Omental fat pad (tissue), 4 donors: Measurements from ENCODE around the gene IMMT. TPM values are rescaled to one million over a fixed set of nuclear protein-coding genes. Genes with fewer than 3 reads are reported as not detected.

Experiments used
- ATAC-seq: fragments of 150-250 bp; one replicate; pipeline ENCODE4 v1.9.1; 2016; ENCODE audit warnings: mild to moderate bottlenecking, moderate library complexity; ENCODE audit not compliant: low FRiP score
- DNase-seq: peaks from one replicate; pipeline ENCODE4 v3.0.0-alpha.2; 2019; ENCODE audit warnings: low spot score
- total RNA-seq, 4 donors: library from RNA; depleted of rRNA; stranded (reverse); fragments of >200 nt; gene quantifications; one replicate each; pipeline ENCODE4 v1.1.0, GENCODE V29; 2016
- TF ChIP-seq, protein P1 (sequence below), 3 donors: fragments of 450-650 bp; IDR thresholded peaks; one replicate each; pipeline ENCODE4 v1.5.1; 2016 to 2017; ENCODE audit warnings: antibody characterized with exemption in 3 of 3, mild to moderate bottlenecking in 3 of 3, moderate library complexity in 2 of 3

IMMT gene
- total RNA-seq, 4 donors from 2014 or later = 52.2 to 64.7 (median 58.7) TPM

DNA sequence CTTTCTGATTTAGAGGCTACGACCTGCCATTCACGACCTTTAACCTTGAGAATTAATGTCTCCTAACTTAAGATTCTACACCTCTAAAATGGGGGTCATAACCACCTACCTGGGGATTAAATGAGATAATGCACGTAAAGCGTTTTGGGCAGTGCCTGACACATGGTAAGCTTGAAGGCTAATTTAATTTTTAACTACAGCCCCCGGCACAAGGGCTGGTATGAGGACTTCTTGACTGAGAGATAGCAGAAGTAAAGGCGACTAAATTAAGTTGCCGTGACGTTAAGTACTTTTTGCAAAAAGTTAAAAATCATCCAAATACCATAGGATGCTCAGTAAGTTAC is 4.5 kb upstream of the IMMT start:
- TF ChIP-seq, protein P1, sequence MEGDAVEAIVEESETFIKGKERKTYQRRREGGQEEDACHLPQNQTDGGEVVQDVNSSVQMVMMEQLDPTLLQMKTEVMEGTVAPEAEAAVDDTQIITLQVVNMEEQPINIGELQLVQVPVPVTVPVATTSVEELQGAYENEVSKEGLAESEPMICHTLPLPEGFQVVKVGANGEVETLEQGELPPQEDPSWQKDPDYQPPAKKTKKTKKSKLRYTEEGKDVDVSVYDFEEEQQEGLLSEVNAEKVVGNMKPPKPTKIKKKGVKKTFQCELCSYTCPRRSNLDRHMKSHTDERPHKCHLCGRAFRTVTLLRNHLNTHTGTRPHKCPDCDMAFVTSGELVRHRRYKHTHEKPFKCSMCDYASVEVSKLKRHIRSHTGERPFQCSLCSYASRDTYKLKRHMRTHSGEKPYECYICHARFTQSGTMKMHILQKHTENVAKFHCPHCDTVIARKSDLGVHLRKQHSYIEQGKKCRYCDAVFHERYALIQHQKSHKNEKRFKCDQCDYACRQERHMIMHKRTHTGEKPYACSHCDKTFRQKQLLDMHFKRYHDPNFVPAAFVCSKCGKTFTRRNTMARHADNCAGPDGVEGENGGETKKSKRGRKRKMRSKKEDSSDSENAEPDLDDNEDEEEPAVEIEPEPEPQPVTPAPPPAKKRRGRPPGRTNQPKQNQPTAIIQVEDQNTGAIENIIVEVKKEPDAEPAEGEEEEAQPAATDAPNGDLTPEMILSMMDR (IDR thresholded peaks at IDR 0.05) = no peak
- DNase-seq = no peak
- ATAC-seq = no peak

DNA sequence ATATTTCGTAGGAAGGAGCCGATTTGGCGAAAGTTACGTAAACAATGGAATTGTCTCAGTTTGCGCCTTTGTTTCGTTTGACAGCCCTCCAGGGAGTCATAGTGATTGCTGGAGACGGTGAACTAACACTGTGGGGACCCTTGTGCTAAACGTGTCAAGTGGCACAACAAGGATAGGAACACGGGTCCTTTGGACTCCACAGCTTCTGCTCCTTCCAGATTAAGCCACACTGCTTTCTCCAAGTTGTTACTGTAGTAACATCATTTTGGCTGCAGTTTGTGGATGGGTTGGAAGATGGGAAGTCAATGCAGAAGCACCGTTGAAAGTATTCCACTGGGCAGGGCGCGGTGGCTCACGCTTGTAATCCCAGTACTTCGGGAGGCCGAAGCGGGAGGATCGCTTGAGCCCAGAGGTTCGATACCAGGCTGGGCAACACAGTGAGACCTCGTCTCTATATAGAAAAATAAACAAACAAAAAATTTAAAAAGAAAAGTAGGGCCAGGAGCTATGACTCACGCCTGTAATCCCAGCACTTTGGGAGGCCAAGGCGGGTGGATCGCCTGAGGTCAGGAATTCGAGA is 636 bp upstream of the IMMT start:
- DNase-seq (no peak), ATAC-seq (no peak)
- TF ChIP-seq, protein P1 (IDR thresholded peaks at IDR 0.05) = no peak

DNA sequence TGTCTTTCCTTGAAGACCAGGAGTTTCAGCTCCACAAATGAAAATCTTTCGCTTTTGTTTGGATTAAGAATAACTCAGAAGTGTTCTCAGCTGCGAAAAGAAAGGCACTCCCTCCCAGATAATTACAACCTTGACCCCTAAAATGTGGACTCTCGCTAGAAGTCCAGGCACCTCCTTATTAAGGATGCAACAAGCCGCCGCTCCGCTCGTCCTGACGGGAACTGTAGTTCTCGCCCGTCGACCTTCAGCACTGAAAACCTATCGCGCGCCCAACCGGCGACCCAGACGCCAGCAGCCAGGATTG is 559 bp downstream of the IMMT start:
- DNase-seq (no peak), ATAC-seq (no peak)
- TF ChIP-seq, protein P1 (IDR thresholded peaks at IDR 0.05) = no peak

DNA sequence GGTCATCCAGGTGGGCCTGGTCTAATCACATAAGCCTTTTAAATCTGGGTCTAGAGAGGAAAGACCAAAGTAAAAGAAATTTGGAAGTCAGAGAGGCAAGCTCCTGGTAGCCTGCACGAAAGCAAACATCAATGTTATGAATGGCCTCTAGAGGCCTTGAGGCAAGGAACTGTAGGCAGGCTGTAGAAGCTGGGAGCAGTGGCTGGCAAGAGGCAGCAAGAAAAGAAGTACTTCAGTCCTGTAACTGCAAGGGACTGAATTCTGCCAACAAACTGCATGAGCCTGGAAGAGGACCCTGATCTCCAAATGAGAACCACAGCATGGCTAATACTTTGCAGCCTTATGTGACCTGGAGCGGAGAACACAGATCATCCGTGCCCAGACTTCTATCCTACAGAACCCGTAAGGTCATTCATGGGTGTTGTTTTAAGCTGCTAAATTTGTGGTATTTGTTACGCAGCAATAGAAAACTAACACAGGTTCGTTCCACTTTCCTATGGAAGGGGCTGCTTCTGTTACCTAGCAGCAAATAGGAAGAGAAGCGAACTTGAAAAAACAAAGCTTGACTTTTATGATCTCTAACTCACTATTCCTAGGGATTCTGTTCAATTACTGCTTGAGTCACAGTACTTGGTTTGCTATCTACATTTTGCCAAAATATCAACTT is 1.2 kb downstream of the IMMT start:
- DNase-seq = no peak
- TF ChIP-seq, protein P1 (IDR thresholded peaks at IDR 0.05) = no peak
- no peak for ATAC-seq

DNA sequence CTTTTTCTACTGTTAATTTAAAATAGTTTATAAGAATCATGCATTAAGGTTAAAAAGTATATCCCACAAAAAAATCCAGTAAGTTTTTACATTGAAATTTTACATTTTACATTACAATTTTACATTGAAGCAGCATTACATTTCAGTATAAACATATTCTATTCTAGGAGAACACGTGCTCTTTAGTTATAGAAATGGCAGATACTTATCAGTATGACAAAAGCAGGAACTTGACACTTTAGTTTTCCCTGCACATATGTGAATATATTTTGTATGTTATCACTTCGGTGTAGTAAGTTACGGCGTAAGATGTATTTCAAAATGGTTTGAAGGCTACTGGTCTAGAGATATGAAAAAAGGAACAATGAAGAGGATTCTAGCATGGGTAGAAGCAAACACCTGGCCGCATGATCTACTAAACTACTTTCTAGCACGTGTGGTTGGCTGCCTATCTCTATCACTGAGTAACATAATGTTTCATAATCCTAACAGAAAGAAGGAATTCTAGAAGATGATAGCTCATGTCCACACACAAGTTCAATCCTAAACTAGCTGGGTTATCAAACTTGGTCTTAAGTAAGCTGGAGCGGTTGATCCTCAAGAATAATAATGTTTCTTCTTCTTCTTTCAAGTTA is 5.4 kb downstream of the IMMT start:
- TF ChIP-seq, protein P1 (IDR thresholded peaks at IDR 0.05) = no peak
- DNase-seq (no peak), ATAC-seq (no peak)

DNA sequence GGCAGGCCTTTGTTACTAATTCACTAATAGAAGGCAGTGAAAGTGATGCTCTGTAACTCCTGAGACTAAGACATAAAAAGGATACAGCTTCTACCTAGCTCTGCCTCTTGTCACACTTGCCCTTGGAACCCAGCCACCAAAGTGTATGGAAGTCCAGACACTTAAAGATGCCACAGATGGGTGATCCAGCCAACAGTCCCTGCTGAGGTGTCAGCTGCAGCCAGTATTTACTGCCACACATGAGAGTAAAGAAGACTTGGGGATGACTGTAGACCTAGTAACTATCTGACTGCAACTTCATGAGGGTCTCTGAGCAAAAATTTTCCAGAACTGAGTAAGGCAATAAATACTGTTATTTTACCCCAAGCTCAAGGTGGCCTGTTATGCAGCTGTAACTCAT is 8.8 kb downstream of the IMMT start:
- ATAC-seq (no peak), DNase-seq (no peak)
- TF ChIP-seq, protein P1 (IDR thresholded peaks at IDR 0.05) = no peak
